IMR-90 (cell line): ENCODE data around the gene AGPAT3. TPM values are rescaled to one million over a fixed set of nuclear protein-coding genes. Genes with fewer than 3 reads are reported as not detected.

ENCODE experiments used
- ATAC-seq: fragments of 200-7000 bp; cut with Tn5 transposase; 2 replicates; pipeline ENCODE4 v1.9.1; 2020; ENCODE audit warnings: low read depth, mild to moderate bottlenecking, moderate library complexity
- BruUV-seq: library from RNA; stranded (reverse); fragments of 400-500 nt; replicated peaks from 2 replicates; lab custom pipeline; 2021; lab: Mats Ljungman, UMichigan
- CTCF ChIA-PET: fragments of 300-600 bp; formaldehyde crosslinking; extraction: SDS; loops from one replicate; lab custom pipeline; 2021; ENCODE audit warnings: antibody characterized with exemption; lab: Yijun Ruan, JAX
- POLR2A ChIA-PET: fragments of 300-600 bp; sonication (Branson Sonifier 250); formaldehyde crosslinking; loops from one replicate; lab custom pipeline; 2022; ENCODE audit warnings: antibody characterized with exemption; ENCODE audit not compliant: unreplicated experiment; lab: Charles Lee
- DNase-seq: peaks from one replicate; pipeline ENCODE4 v3.0.0; 2013
- H2AFZ ChIP-seq: replicated peaks from 2 replicates; pipeline ENCODE3; 2013; ENCODE audit warnings: low read length, mild to moderate bottlenecking; ENCODE audit not compliant: poor library complexity
- H2AK5ac ChIP-seq: 2 replicates; pipeline ENCODE4 v1.6.1; 2013; ENCODE audit warnings: low read depth, low read length, inconsistent platforms
- H2AK9ac ChIP-seq: replicated peaks from 2 replicates; pipeline ENCODE3; 2013; ENCODE audit warnings: mild to moderate bottlenecking, low read depth, low read length, moderate library complexity; ENCODE audit not compliant: poor library complexity
- H2BK120ac ChIP-seq: 2 replicates; pipeline ENCODE4 v1.6.1; 2013; ENCODE audit warnings: low read depth, low read length, inconsistent platforms
- H2BK15ac ChIP-seq: 3 replicates; pipeline ENCODE4 v1.6.1; 2013; ENCODE audit warnings: low read depth, low read length, inconsistent platforms
- H2BK20ac ChIP-seq: 2 replicates; pipeline ENCODE4 v1.6.1; 2013; ENCODE audit warnings: low read depth, mild to moderate bottlenecking, inconsistent platforms, low read length, moderate library complexity
- H2BK5ac ChIP-seq: 2 replicates; pipeline ENCODE4 v1.6.1; 2013; ENCODE audit warnings: mild to moderate bottlenecking, low read depth, low read length, inconsistent platforms; ENCODE audit not compliant: poor library complexity, severe bottlenecking
- H3K14ac ChIP-seq: replicated peaks from 2 replicates; pipeline ENCODE4 v1.6.1; 2013; ENCODE audit warnings: low read depth, low read length, inconsistent platforms
- H3K18ac ChIP-seq: 2 replicates; pipeline ENCODE4 v1.6.1; 2013; ENCODE audit warnings: low read depth, low read length, control low read depth
- H3K23ac ChIP-seq: 2 replicates; pipeline ENCODE4 v1.6.1; 2013; ENCODE audit warnings: low read depth, low read length, inconsistent platforms
- H3K27ac ChIP-seq: 2 replicates; pipeline ENCODE4 v1.5.1; 2013; ENCODE audit warnings: mild to moderate bottlenecking, control low read depth, low read length; ENCODE audit not compliant: insufficient read depth
- H3K27me3 ChIP-seq: 2 replicates; pipeline ENCODE4 v1.6.1; 2013; ENCODE audit warnings: low read length; ENCODE audit not compliant: control insufficient read depth, insufficient read depth
- H3K36me3 ChIP-seq: 2 replicates; pipeline ENCODE4 v1.6.1; 2013; ENCODE audit warnings: low read length, mixed read lengths; ENCODE audit not compliant: control insufficient read depth, insufficient read depth
- H3K4ac ChIP-seq: 2 replicates; pipeline ENCODE4 v1.6.1; 2013; ENCODE audit warnings: low read depth, low read length, inconsistent platforms
- H3K4me1 ChIP-seq: 2 replicates; pipeline ENCODE4 v1.6.1; 2013; ENCODE audit warnings: low read length, mixed read lengths; ENCODE audit not compliant: control insufficient read depth, insufficient read depth
- H3K4me2 ChIP-seq: 2 replicates; pipeline ENCODE4 v1.6.1; 2013; ENCODE audit warnings: low read depth, mild to moderate bottlenecking, control low read depth, low read length, moderate library complexity
- H3K4me3 ChIP-seq: 2 replicates; pipeline ENCODE4 v1.5.1; 2013; ENCODE audit warnings: low read depth, mild to moderate bottlenecking, control low read depth, low read length, moderate library complexity; ENCODE audit not compliant: insufficient read depth
- H3K56ac ChIP-seq: 2 replicates; pipeline ENCODE4 v1.6.1; 2013; ENCODE audit warnings: low read length, inconsistent platforms; ENCODE audit not compliant: insufficient read depth; ENCODE audit errors: extremely low read depth
- H3K79me1 ChIP-seq, 2 experiments: 2 replicates each; pipeline ENCODE4 v1.6.1; 2013; ENCODE audit warnings: low read length in 2 of 2, inconsistent platforms in 1 of 2, low read depth in 1 of 2
- H3K9ac ChIP-seq: 2 replicates; pipeline ENCODE4 v1.6.1; 2013; ENCODE audit warnings: low read depth, low read length, control low read depth
- H3K9me1 ChIP-seq: 2 replicates; pipeline ENCODE4 v1.6.1; 2013; ENCODE audit warnings: low read length, inconsistent platforms; ENCODE audit not compliant: insufficient read depth
- H3K9me3 ChIP-seq: 2 replicates; pipeline ENCODE4 v1.6.1; 2013; ENCODE audit warnings: low read length; ENCODE audit not compliant: control insufficient read depth, insufficient read depth
- H4K20me1 ChIP-seq: 2 replicates; pipeline ENCODE4 v1.6.1; 2013; ENCODE audit warnings: low read length, inconsistent platforms; ENCODE audit not compliant: insufficient read depth
- H4K5ac ChIP-seq: 2 replicates; pipeline ENCODE4 v1.6.1; 2013; ENCODE audit warnings: mild to moderate bottlenecking, low read depth, low read length, control low read depth
- H4K8ac ChIP-seq, 2 experiments: 2 replicates each; pipeline ENCODE4 v1.6.1; 2013; ENCODE audit warnings: low read depth in 2 of 2, low read length in 2 of 2, control low read depth in 1 of 2, inconsistent platforms in 1 of 2
- H4K91ac ChIP-seq: 2 replicates; pipeline ENCODE4 v1.6.1; 2013; ENCODE audit warnings: low read depth, low read length, inconsistent platforms; ENCODE audit not compliant: insufficient read depth
- BHLHE40 ChIP-seq: fragments of 150-350 bp; IDR thresholded peaks from 2 replicates; pipeline ENCODE4 v1.6.1; 2016; ENCODE audit warnings: mild to moderate bottlenecking, low read depth, low read length
- CEBPB ChIP-seq: IDR thresholded peaks from 2 replicates; pipeline ENCODE4 v1.6.1; 2012; ENCODE audit warnings: low read depth, low read length, improper control_type of control experiment
- CHD1 ChIP-seq: IDR thresholded peaks from 2 replicates; pipeline ENCODE4 v1.6.1; 2012; ENCODE audit warnings: low read depth, low read length, improper control_type of control experiment
- CTCF ChIP-seq: conservative IDR thresholded peaks from 2 replicates; pipeline ENCODE4 v1.5.1; 2012; ENCODE audit warnings: mild to moderate bottlenecking, low read depth, low read length, improper control_type of control experiment
- FOS ChIP-seq: fragments of 150-350 bp; IDR thresholded peaks from 2 replicates; pipeline ENCODE4 v1.6.1; 2016; ENCODE audit warnings: low read depth, low read length
- MAFK ChIP-seq: IDR thresholded peaks from 2 replicates; pipeline ENCODE4 v1.6.1; 2012; ENCODE audit warnings: low read depth, low read length, improper control_type of control experiment
- MAZ ChIP-seq: IDR thresholded peaks from 2 replicates; pipeline ENCODE4 v1.6.1; 2012; ENCODE audit warnings: low read depth, mild to moderate bottlenecking, low read length, improper control_type of control experiment, moderate library complexity, borderline replicate concordance
- MXI1 ChIP-seq: IDR thresholded peaks from 2 replicates; pipeline ENCODE4 v1.6.1; 2012; ENCODE audit warnings: low read depth, mild to moderate bottlenecking, low read length, moderate library complexity, borderline replicate concordance
- NFE2L2 ChIP-seq: fragments of 150-350 bp; IDR thresholded peaks from 2 replicates; pipeline ENCODE4 v1.6.1; 2016; ENCODE audit warnings: low read depth, mild to moderate bottlenecking, low read length
- POLR2A ChIP-seq: IDR thresholded peaks from 2 replicates; pipeline ENCODE4 v1.6.1; 2012; ENCODE audit warnings: mild to moderate bottlenecking, low read depth, low read length
- RCOR1 ChIP-seq: IDR thresholded peaks from 2 replicates; pipeline ENCODE4 v1.6.1; 2012; ENCODE audit warnings: mild to moderate bottlenecking, low read length, improper control_type of control experiment; ENCODE audit not compliant: insufficient replicate concordance
- RFX5 ChIP-seq: IDR thresholded peaks from 2 replicates; pipeline ENCODE4 v1.8.0; 2012; ENCODE audit warnings: low read depth, mild to moderate bottlenecking, low read length, moderate library complexity
- SMC3 ChIP-seq: fragments of 150-350 bp; IDR thresholded peaks from 2 replicates; pipeline ENCODE4 v1.6.1; 2016; ENCODE audit warnings: low read depth, mild to moderate bottlenecking, antibody characterized with exemption, low read length, moderate library complexity
- USF2 ChIP-seq: fragments of 150-350 bp; IDR thresholded peaks from 2 replicates; pipeline ENCODE4 v1.6.1; 2017; ENCODE audit warnings: mild to moderate bottlenecking, antibody characterized with exemption, low read length, low read depth
- WGBS, 2 experiments: methylation state at CpG; one replicate each; pipeline versions ENCODE4 v1.1.5 to v1.1.7; 2013; ENCODE audit warnings: missing lambda C conversion rate in 2 of 2; ENCODE audit not compliant: insufficient read length in 1 of 2; ENCODE audit errors: extremely low coverage in 2 of 2; 5-methylcytosine and 5-hydroxymethylcytosine counted together
- dilution Hi-C: fragments of 300-500 bp; cut with HindIII; formaldehyde crosslinking; loops from one replicate; pipeline ENCODE4 v1.14.3; 2018; ENCODE audit warnings: low sequenced_read_pairs; ENCODE audit not compliant: unreplicated experiment
- in situ Hi-C: fragments of 300-500 bp; cut with MboI; formaldehyde crosslinking; loops from 3 replicates; pipeline ENCODE4 v1.14.3; 2019; ENCODE audit warnings: low sequenced_read_pairs, inconsistent platforms, mixed read lengths
- intact Hi-C: fragments of 100-400 bp; cut with micrococcal nuclease; formaldehyde crosslinking; loops from 2 replicates; pipeline ENCODE4 v1.10.0; 2022
- polyA plus RNA-seq, 3 experiments: library from polyadenylated mRNA; depleted of rRNA; stranded (reverse); fragments of >200 nt; gene quantifications; 2 replicates each; pipeline ENCODE4 v1.2.3, GENCODE V29; 2012; ENCODE audit warnings: low replicate concordance in 1 of 3
- total RNA-seq: library from RNA; depleted of rRNA; stranded (reverse); fragments of >200 nt; gene quantifications from 2 replicates; pipeline ENCODE4 v1.2.3, GENCODE V29; 2012

AGPAT3 gene
- total and polyA plus RNA-seq, 2 of the 4 experiments (the other 2 are of a cell fraction), result 27.1 to 38.7 TPM

DNA sequence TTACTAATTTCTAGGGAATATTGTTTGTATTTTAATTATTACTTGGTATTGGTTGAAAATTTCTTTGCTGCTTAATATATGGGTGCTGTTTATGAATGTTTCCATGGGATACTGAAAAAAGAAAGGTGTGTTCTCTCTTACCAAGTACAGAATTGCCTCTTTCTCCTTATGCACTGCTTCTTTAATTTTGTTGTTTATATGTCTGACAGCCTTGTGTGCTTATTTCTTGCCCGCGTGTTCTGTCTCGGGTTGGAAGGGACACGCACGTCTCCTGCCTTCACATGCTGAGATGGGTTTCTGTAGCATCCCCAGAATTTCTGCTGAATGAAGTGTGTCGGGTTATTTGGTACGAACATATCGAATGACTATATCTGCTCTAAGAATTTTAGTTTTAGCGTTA is 51.1 kb downstream of the AGPAT3 start:
- no peak overlapping the region for H3K23ac ChIP-seq
- no peak for ATAC-seq
- H4K91ac ChIP-seq, result no peak overlapping the region
- no peak overlapping the region for H3K14ac ChIP-seq
- no peak overlapping the region for H3K4me2 ChIP-seq
- no CpG with 5 or more reads among the region's 9 CpGs for WGBS, 2 experiments
- H3K4me3 ChIP-seq, result no peak overlapping the region
- TF ChIP-seq MXI1, result no peak
- TF ChIP-seq CEBPB, result no peak
- no peak for TF ChIP-seq NFE2L2
- TF ChIP-seq MAFK, result no peak
- TF ChIP-seq POLR2A, result no peak
- no peak for TF ChIP-seq FOS
- TF ChIP-seq CHD1, result no peak
- TF ChIP-seq RFX5, result no peak
- no peak for TF ChIP-seq SMC3
- no peak for TF ChIP-seq CTCF
- no peak for TF ChIP-seq RCOR1
- no peak for TF ChIP-seq USF2
- TF ChIP-seq MAZ, result no peak
- TF ChIP-seq BHLHE40, result no peak
- no peak overlapping the region for H2AK9ac ChIP-seq
- H3K36me3 ChIP-seq, result 0 out of 2 replicates have a peak, but pooled peaks cover 2% of the 10 kb centered on the region
- peaks cover 2% of the 10 kb centered on the region; the same call in 1 of the 2 replicates for H3K9me3 ChIP-seq
- no peak overlapping the region for H3K27ac ChIP-seq
- H4K20me1 ChIP-seq, result peaks cover 73% of the 10 kb centered on the region
- H2BK120ac ChIP-seq, result no peak overlapping the region
- no peak overlapping the region for H4K5ac ChIP-seq
- no peak overlapping the region for H3K56ac ChIP-seq
- H3K9me1 ChIP-seq, result peaks cover 18% of the 10 kb centered on the region; the same call in 1 of the 2 replicates
- H4K8ac ChIP-seq, result no peak overlapping the region
- no peak overlapping the region for H2BK15ac ChIP-seq
- BruUV-seq, result no TSS peak
- H3K18ac ChIP-seq, result no peak overlapping the region
- H3K27me3 ChIP-seq, result no peaks in the 10 kb centered on the region
- H3K9ac ChIP-seq, result no peak overlapping the region
- no peak overlapping the region for H2AK5ac ChIP-seq
- H3K4me1 ChIP-seq, result peaks cover 6% of the 10 kb centered on the region; the same call in 1 of the 2 replicates
- dilution Hi-C loops (no loop called here), intact Hi-C loops (no loop called here), in situ Hi-C loops (no loop called here)
- no peak overlapping the region for H2BK5ac ChIP-seq
- DNase-seq, result no peak
- H3K4ac ChIP-seq, result no peak overlapping the region
- POLR2A ChIA-PET, result no interaction called here
- CTCF ChIA-PET, result no interaction called here
- no peak overlapping the region for H2AFZ ChIP-seq
- no peak overlapping the region for H2BK20ac ChIP-seq
- H3K79me1 ChIP-seq, result peaks cover 30 to 81% of the 10 kb centered on the region in 2 experiments
